ENCODE results near the gene PCSK6. TPM values are rescaled to one million over a fixed set of nuclear protein-coding genes. Genes with fewer than 3 reads are reported as not detected.

The PCSK6 gene
- total RNA-seq, 1 experiment from 2014 or later: 2.9 TPM

GRCh38 chr15:101348015-101348414, 141.5 kb downstream of the PCSK6 start (continued):
- TF ChIP-seq E2F1 (CRISPR knock-in tag; IDR thresholded peaks at IDR 0.05) (no peak), MYBL2 (CRISPR knock-in tag; IDR thresholded peaks at IDR 0.05) (no peak), ZNF317 (CRISPR knock-in tag; IDR thresholded peaks at IDR 0.05; ENCODE audit: borderline replicate concordance, low read depth) (no peak), ATF1 (CRISPR knock-in tag; IDR thresholded peaks at IDR 0.05) (no peak), ELF4 (CRISPR knock-in tag; IDR thresholded peaks at IDR 0.05; ENCODE audit: low read depth) (no peak), GABPB1 (CRISPR knock-in tag; IDR thresholded peaks at IDR 0.05) (no peak), ZNF416 (CRISPR knock-in tag; IDR thresholded peaks at IDR 0.05) (no peak), NFATC4 (CRISPR knock-in tag; IDR thresholded peaks at IDR 0.05) (no peak), SMAD3 (CRISPR knock-in tag; IDR thresholded peaks at IDR 0.05; ENCODE audit: borderline replicate concordance) (no peak)
- TF ChIP-seq, protein P1, sequence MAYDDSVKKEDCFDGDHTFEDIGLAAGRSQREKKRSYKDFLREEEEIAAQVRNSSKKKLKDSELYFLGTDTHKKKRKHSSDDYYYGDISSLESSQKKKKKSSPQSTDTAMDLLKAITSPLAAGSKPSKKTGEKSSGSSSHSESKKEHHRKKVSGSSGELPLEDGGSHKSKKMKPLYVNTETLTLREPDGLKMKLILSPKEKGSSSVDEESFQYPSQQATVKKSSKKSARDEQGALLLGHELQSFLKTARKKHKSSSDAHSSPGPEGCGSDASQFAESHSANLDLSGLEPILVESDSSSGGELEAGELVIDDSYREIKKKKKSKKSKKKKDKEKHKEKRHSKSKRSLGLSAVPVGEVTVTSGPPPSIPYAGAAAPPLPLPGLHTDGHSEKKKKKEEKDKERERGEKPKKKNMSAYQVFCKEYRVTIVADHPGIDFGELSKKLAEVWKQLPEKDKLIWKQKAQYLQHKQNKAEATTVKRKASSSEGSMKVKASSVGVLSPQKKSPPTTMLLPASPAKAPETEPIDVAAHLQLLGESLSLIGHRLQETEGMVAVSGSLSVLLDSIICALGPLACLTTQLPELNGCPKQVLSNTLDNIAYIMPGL (CRISPR knock-in tag; IDR thresholded peaks at IDR 0.05): no peak

DNA sequence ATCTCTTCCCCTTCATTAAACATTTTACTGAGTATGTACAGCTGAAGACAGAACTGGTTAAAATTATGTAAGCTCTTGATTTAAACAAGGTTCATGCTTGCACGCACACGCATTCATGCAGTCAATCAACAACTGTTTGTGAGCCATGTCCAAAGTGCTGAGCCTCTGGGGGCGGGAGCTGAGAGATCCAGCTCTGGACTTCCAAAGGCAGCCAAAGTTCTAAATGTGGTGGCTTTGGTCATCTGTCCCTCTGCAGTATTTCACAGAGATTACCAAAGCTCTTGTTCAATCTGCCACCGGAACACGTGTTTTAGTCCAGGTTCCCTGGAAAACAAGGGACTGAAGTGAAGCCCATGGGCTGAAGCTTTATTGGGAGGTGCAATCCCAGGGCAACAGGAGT, 142.1 kb downstream of the PCSK6 start:
- no peak overlapping the region for H3K27ac Mint-ChIP-seq
- H3K9me3 Mint-ChIP-seq: peaks cover 2% of the 10 kb centered on the region
- POLR2A ChIA-PET: no interaction called here
- H3K27me3 Mint-ChIP-seq (ENCODE audit: low read depth): no peaks in the 10 kb centered on the region
- ATAC-seq (no peak), DNase-seq (ENCODE audit: low spot score) (no peak)
- H3K36me3 Mint-ChIP-seq: no peaks in the 10 kb centered on the region
- H3K4me3 Mint-ChIP-seq: no peak overlapping the region
- no peak for TF ChIP-seq TEAD1 (CRISPR knock-in tag; IDR thresholded peaks at IDR 0.05)
- TF ChIP-seq ZSCAN18 (CRISPR knock-in tag; IDR thresholded peaks at IDR 0.05): no peak
- no peak for TF ChIP-seq ZNF396 (CRISPR knock-in tag; IDR thresholded peaks at IDR 0.05; ENCODE audit: borderline replicate concordance)
- no peak for TF ChIP-seq ATF2 (CRISPR knock-in tag; IDR thresholded peaks at IDR 0.05; ENCODE audit: borderline replicate concordance, low read depth)
- no peak for TF ChIP-seq OVOL2 (CRISPR knock-in tag; IDR thresholded peaks at IDR 0.05; ENCODE audit: borderline replicate concordance)
- no peak for TF ChIP-seq TEAD4 (CRISPR knock-in tag; IDR thresholded peaks at IDR 0.05)
- TF ChIP-seq NFYB (CRISPR knock-in tag; conservative IDR thresholded peaks at IDR 0.05; ENCODE audit: low read depth): no peak
- TF ChIP-seq GABPB1 (CRISPR knock-in tag; IDR thresholded peaks at IDR 0.05): no peak
- no peak for TF ChIP-seq ZNF317 (CRISPR knock-in tag; IDR thresholded peaks at IDR 0.05; ENCODE audit: borderline replicate concordance, low read depth)
- TF ChIP-seq, protein P2, sequence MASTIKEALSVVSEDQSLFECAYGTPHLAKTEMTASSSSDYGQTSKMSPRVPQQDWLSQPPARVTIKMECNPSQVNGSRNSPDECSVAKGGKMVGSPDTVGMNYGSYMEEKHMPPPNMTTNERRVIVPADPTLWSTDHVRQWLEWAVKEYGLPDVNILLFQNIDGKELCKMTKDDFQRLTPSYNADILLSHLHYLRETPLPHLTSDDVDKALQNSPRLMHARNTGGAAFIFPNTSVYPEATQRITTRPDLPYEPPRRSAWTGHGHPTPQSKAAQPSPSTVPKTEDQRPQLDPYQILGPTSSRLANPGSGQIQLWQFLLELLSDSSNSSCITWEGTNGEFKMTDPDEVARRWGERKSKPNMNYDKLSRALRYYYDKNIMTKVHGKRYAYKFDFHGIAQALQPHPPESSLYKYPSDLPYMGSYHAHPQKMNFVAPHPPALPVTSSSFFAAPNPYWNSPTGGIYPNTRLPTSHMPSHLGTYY (CRISPR knock-in tag; IDR thresholded peaks at IDR 0.05): no peak
- CTCF ChIA-PET: interaction anchor here (0.6 to 0.7 kb wide), 3 partner anchors 27 to 307 kb away, joined by 3 read pairs; no protein-coding TSS in a partner anchor
- peaks cover 18% of the 10 kb centered on the region for H3K4me1 Mint-ChIP-seq
